ENCODE data around the gene SNX18.

GRCh38 chr5:54471398-54471797, 46.2 kb upstream of the SNX18 start:
- TF ChIP-seq CTCF (conservative IDR thresholded peaks at IDR 0.05; ENCODE audit: low read depth in 2 of 2) (no peak), POLR2AphosphoS5 (IDR thresholded peaks at IDR 0.05; ENCODE audit: low read depth) (no peak), CREB1 (CRISPR knock-in tag; IDR thresholded peaks at IDR 0.05; ENCODE audit: low read depth) (no peak), EZH2phosphoT487 (IDR thresholded peaks at IDR 0.05; ENCODE audit: unreplicated experiment) (no peak), EZH2 (IDR thresholded peaks at IDR 0.05; ENCODE audit: low read depth, unreplicated experiment) (no peak), NANOG (IDR thresholded peaks at IDR 0.05; ENCODE audit: borderline replicate concordance) (no peak)

Data from GM23338 (cell line).